IPS-20b (cell line): ENCODE results near the gene SMYD3.
"Not testable (repeated sequence)": the region's sequence is repeated elsewhere in the genome, so short reads cannot be mapped to it uniquely, and the experiment has no call there.

Experiments
- H3K27ac ChIP-seq: one replicate; pipeline ENCODE4 v1.5.1; 2013; ENCODE audit warnings: low read length
- H3K27me3 ChIP-seq: 2 replicates; pipeline ENCODE4 v1.6.1; 2013; ENCODE audit warnings: mild to moderate bottlenecking, low read length, inconsistent platforms; ENCODE audit not compliant: insufficient read depth
- H3K36me3 ChIP-seq: 2 replicates; pipeline ENCODE4 v1.6.1; 2013; ENCODE audit warnings: low read depth, mild to moderate bottlenecking, inconsistent platforms, low read length, moderate library complexity; ENCODE audit not compliant: insufficient read depth
- H3K4me1 ChIP-seq: 2 replicates; pipeline ENCODE4 v1.6.1; 2013; ENCODE audit warnings: mild to moderate bottlenecking, control low read depth, inconsistent platforms, low read length, moderate library complexity; ENCODE audit not compliant: insufficient read depth
- H3K4me3 ChIP-seq: 2 replicates; pipeline ENCODE4 v1.5.1; 2013; ENCODE audit warnings: mild to moderate bottlenecking, low read length, inconsistent platforms
- H3K9ac ChIP-seq: 2 replicates; pipeline ENCODE4 v1.6.1; 2013; ENCODE audit warnings: low read depth, mild to moderate bottlenecking, inconsistent platforms, low read length, moderate library complexity
- H3K9me3 ChIP-seq: 2 replicates; pipeline ENCODE4 v1.6.1; 2013; ENCODE audit warnings: mild to moderate bottlenecking, low read depth, low read length, inconsistent platforms; ENCODE audit not compliant: insufficient read depth

Gene SMYD3

DNA sequence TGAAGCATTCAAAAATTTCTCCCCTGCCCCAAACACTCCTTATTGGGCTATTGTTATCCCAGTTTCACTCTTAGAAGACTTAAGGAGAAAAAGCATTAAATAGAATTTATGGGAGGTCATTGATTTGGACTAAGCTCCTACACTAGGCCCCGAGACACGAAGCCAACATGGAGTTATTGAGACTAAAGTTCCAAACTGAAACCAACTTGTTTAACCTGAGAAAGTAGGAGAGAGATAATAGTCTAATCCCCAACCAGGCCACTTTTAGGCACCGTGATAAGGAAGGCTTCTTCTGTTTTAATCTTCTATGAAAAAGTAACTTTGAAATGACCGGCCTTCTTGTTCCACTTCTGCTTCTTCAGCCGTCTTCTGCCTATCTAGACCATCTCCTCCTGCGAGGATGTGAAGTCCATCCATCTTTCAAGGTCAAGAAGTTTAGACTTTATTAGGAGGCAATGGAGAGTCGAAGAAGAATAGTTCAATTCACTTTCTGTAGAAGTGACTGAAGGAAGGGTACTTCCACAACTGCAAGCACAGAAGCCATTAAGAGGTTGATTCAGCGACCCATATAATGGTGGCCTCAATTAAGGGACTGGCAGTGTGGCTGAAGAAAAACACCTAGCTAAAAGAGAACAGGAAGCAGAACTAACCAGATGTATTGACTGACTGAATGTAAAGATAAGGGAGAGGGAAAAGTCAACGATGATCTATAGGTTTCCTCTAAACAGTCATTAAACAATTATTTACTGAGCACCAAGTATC, 428.8 kb downstream of the SMYD3 start:
- no peaks in the 10 kb centered on the region for H3K36me3 ChIP-seq
- peaks cover 9% of the 10 kb centered on the region; the same call in 1 of the 2 replicates for H3K9me3 ChIP-seq
- no peaks in the 10 kb centered on the region for H3K27me3 ChIP-seq
- no peak overlapping the region for H3K27ac ChIP-seq
- no peak overlapping the region for H3K4me3 ChIP-seq
- no peak overlapping the region for H3K9ac ChIP-seq
- peaks cover 2% of the 10 kb centered on the region; the same call in 1 of the 2 replicates for H3K4me1 ChIP-seq

GRCh38 chr1:246077476-246077875, 429.6 kb downstream of the SMYD3 start:
- Histone ChIP-seq H3K27me3 (no peaks in the 10 kb centered on the region), H3K27ac (no peak overlapping the region), H3K9me3 (peaks cover 8% of the 10 kb centered on the region; the same call in 1 of the 2 replicates)

GRCh38 chr1:246074421-246074820, 432.7 kb downstream of the SMYD3 start:
- Histone ChIP-seq H3K4me3 (no peak overlapping the region), H3K9me3 (no peaks in the 10 kb centered on the region), H3K9ac (no peak overlapping the region), H3K27ac (no peak overlapping the region), H3K27me3 (no peaks in the 10 kb centered on the region), H3K4me1 (peaks cover 2% of the 10 kb centered on the region; the same call in 1 of the 2 replicates), H3K36me3 (no peaks in the 10 kb centered on the region)

More at GRCh38 chr1:246077476-246077875, 429.6 kb downstream of the SMYD3 start:
- H3K9ac ChIP-seq: no peak overlapping the region
- peaks cover 2% of the 10 kb centered on the region; the same call in 1 of the 2 replicates for H3K4me1 ChIP-seq
- H3K36me3 ChIP-seq: no peaks in the 10 kb centered on the region
- no peak overlapping the region for H3K4me3 ChIP-seq

DNA sequence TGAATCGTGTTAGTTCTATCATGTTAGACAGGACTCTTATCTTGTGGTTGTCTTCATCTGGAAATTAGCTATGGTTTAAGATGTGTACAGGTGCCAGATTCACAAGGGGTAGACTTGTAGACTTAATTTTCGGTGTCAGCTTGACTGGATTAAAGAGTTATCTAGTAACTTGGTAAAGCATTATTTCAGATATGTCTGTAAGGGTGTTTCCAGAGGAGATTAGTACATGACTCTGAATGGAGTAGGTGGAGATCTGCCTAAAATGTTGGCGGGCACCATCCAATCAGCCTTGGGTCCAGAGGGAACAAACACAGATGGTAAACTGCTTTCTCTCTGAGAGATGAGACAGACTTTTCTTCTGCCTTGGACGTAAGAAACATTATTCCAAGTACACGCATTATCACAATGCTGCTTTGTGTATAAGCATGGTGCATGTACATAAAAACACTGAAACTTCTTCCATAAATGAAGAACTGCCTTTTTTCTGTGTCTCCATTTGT, 434.6 kb downstream of the SMYD3 start:
- H3K27me3 ChIP-seq: peaks cover 12% of the 10 kb centered on the region; the same call in 1 of the 2 replicates
- H3K4me3 ChIP-seq: no peak overlapping the region
- H3K36me3 ChIP-seq: no peaks in the 10 kb centered on the region
- no peak overlapping the region for H3K27ac ChIP-seq
- H3K4me1 ChIP-seq: peaks cover 11% of the 10 kb centered on the region
- no peak overlapping the region for H3K9ac ChIP-seq
- H3K9me3 ChIP-seq: no peaks in the 10 kb centered on the region

DNA sequence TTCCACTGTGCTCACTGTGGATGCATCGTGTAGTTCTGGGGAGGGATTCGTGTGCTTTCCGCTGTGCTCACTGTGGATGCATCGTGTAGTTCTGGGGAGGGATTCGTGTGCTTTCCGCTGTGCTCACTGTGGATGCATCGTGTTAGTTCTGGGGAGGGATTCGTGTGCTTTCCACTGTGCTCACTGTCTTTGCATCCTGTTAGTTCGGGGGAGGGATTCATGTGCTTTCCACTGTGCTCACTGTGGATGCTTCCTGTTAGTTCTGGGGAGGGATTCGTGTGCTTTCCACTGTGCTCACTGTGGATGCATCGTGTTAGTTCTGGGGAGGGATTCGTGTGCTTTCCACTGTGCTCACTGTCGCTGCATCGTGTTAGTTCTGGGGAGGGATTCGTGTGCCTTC, 435.1 kb downstream of the SMYD3 start:
- H3K36me3 ChIP-seq, H3K9ac ChIP-seq, H3K27ac ChIP-seq, H3K9me3 ChIP-seq, H3K4me3 ChIP-seq: not testable (repeated sequence)
- Histone ChIP-seq H3K27me3 (peaks cover 17% of the 10 kb centered on the region; the same call in 1 of the 2 replicates), H3K4me1 (peaks cover 16% of the 10 kb centered on the region)

GRCh38 chr1:246071561-246071960, 435.5 kb downstream of the SMYD3 start:
- not testable (repeated sequence) for H3K36me3 ChIP-seq, H3K9ac ChIP-seq, H3K9me3 ChIP-seq, H3K27ac ChIP-seq, H3K4me3 ChIP-seq
- H3K4me1 ChIP-seq: peaks cover 20% of the 10 kb centered on the region
- peaks cover 17% of the 10 kb centered on the region; the same call in 1 of the 2 replicates for H3K27me3 ChIP-seq

GRCh38 chr1:246069581-246069980, 437.5 kb downstream of the SMYD3 start:
- Histone ChIP-seq H3K27me3 (peaks cover 17% of the 10 kb centered on the region; the same call in 1 of the 2 replicates), H3K9me3 (no peaks in the 10 kb centered on the region), H3K27ac (no peak overlapping the region), H3K4me1 (peaks cover 39% of the 10 kb centered on the region), H3K4me3 (no peak overlapping the region), H3K36me3 (no peaks in the 10 kb centered on the region), H3K9ac (no peak overlapping the region)

DNA sequence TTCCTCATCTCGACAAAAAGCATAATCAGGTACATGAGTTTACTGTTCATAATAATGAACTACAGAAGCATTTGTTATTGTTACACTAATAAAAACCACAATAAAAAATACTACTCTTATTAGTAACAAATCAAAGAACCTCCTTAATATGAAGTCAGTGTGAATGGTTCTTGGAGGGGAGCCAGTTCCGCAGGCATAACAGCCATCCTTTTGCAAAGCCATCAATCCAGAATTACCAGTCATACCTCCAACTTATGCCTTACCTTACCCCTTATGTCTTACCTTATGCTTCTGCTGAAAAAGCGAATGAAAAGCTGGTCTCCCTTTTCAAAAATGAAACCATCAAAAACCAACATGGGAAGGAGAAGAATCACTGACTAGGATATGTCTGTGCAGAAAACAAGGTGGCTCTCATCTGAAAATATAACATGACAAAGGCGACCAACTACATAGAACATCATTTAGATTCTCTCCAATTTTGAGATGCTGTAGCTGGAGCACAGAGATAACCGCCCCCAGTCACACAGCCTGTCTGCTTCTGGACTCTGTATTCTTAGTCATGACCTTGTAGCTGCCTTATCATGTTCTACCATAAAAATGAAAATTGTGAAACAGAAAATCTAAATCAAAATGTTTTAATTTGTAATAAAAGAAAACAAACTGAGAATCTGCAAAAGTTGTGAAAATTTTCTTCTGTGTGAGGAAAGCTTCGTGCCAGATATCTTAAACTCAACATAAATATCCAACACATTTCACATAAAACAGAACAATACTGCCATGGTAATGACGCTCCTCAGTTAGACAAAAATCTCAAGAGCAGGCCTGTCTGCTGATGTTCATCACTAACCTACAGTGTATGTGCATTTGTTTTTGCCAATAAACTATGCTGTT, 438.2 kb downstream of the SMYD3 start:
- no peaks in the 10 kb centered on the region for H3K9me3 ChIP-seq
- H3K4me1 ChIP-seq: peaks cover 40% of the 10 kb centered on the region
- no peak overlapping the region for H3K27ac ChIP-seq
- H3K4me3 ChIP-seq: no peak overlapping the region
- no peaks in the 10 kb centered on the region for H3K36me3 ChIP-seq
- no peak overlapping the region for H3K9ac ChIP-seq
- peaks cover 17% of the 10 kb centered on the region; the same call in 1 of the 2 replicates for H3K27me3 ChIP-seq

GRCh38 chr1:246068217-246068512, 438.9 kb downstream of the SMYD3 start:
- Histone ChIP-seq H3K9ac (no peak overlapping the region; the same call in 1 of the 2 replicates), H3K4me3 (no peak overlapping the region), H3K4me1 (peaks cover 40% of the 10 kb centered on the region)

GRCh38 chr1:246067432-246068216, 439.5 kb downstream of the SMYD3 start:
- Histone ChIP-seq H3K4me3 (no peak overlapping the region), H3K9ac (no peak overlapping the region; the same call in 1 of the 2 replicates), H3K27ac (no peak overlapping the region), H3K9me3 (no peaks in the 10 kb centered on the region), H3K36me3 (no peaks in the 10 kb centered on the region), H3K27me3 (peaks cover 17% of the 10 kb centered on the region; the same call in 1 of the 2 replicates), H3K4me1 (peaks cover 40% of the 10 kb centered on the region)

More at GRCh38 chr1:246068217-246068512, 438.9 kb downstream of the SMYD3 start:
- Histone ChIP-seq H3K9me3 (no peaks in the 10 kb centered on the region), H3K36me3 (no peaks in the 10 kb centered on the region), H3K27ac (no peak overlapping the region), H3K27me3 (peaks cover 17% of the 10 kb centered on the region; the same call in 1 of the 2 replicates)

DNA sequence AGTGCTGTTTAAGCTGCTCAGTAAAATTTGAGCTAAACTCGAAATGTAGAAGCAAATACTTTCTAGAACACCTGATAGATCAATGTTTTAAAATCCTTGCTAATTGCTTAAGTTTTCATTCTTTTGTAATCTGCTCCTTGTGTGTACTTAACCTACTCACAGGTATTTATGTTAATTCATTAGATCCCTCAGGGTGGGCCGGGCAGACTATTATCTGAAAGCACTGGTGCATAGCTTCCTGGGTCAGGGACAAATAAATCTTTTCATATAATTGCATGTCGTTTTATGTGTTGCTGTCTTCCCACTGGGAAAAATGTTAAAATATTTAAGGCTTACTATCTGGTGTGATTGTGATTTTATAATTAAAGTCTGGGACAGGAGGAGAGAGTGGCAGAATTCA, 440.5 kb downstream of the SMYD3 start:
- Histone ChIP-seq H3K9me3 (no peaks in the 10 kb centered on the region), H3K36me3 (no peaks in the 10 kb centered on the region), H3K4me3 (peak overlapping the region; percentile 41), H3K4me1 (peaks cover 40% of the 10 kb centered on the region), H3K27ac (no peak overlapping the region), H3K9ac (no peak overlapping the region), H3K27me3 (peaks cover 17% of the 10 kb centered on the region; the same call in 1 of the 2 replicates)
